Astrocyte (in vitro differentiated cells and primary cell): ENCODE measurements around the gene RBM38. TPM values are rescaled to one million over a fixed set of nuclear protein-coding genes. Genes with fewer than 3 reads are reported as not detected.

Experiments
- DNase-seq: peaks from one replicate; pipeline ENCODE4 v3.0.0-alpha.2; 2010; ENCODE audit warnings: low read depth
- FAIRE-seq: peaks from 2 replicates; lab custom pipeline; 2011; peaks lifted over from hg19 to GRCh38; lab: Jason Lieb, UNC
- H2AFZ ChIP-seq: 2 replicates; pipeline ENCODE4 v1.6.0; 2012; ENCODE audit warnings: low read depth, low read length, inconsistent platforms
- H3K27ac ChIP-seq: 2 replicates; pipeline ENCODE4 v1.5.1; 2011; ENCODE audit warnings: low read depth, low read length, inconsistent platforms
- H3K27me3 ChIP-seq: 2 replicates; pipeline ENCODE4 v1.6.0; 2011; ENCODE audit warnings: low read length, inconsistent platforms; ENCODE audit not compliant: insufficient read depth
- H3K36me3 ChIP-seq: 2 replicates; pipeline ENCODE4 v1.5.1; 2011; ENCODE audit warnings: low read length, inconsistent platforms; ENCODE audit not compliant: insufficient read depth
- H3K4me1 ChIP-seq: 2 replicates; pipeline ENCODE4 v1.5.1; 2011; ENCODE audit warnings: low read length, inconsistent platforms; ENCODE audit not compliant: insufficient read depth
- H3K4me2 ChIP-seq: 2 replicates; pipeline ENCODE4 v1.6.0; 2012; ENCODE audit warnings: low read length, inconsistent platforms
- H3K4me3 ChIP-seq: 2 replicates; pipeline ENCODE4 v1.5.1; 2011; ENCODE audit warnings: low read depth, mild to moderate bottlenecking, low read length, inconsistent platforms; ENCODE audit not compliant: insufficient read depth
- H3K79me2 ChIP-seq: 2 replicates; pipeline ENCODE4 v1.6.0; 2012; ENCODE audit warnings: mild to moderate bottlenecking, low read length, inconsistent platforms; ENCODE audit not compliant: insufficient read depth
- H3K9ac ChIP-seq: 2 replicates; pipeline ENCODE4 v1.6.0; 2012; ENCODE audit warnings: mild to moderate bottlenecking, low read length, inconsistent platforms
- H3K9me3 ChIP-seq: 2 replicates; pipeline ENCODE4 v1.5.1; 2012; ENCODE audit warnings: low read depth, mild to moderate bottlenecking, low read length, inconsistent platforms; ENCODE audit not compliant: insufficient read depth
- H4K20me1 ChIP-seq: 2 replicates; pipeline ENCODE4 v1.6.0; 2012; ENCODE audit warnings: low read length, inconsistent platforms; ENCODE audit not compliant: insufficient read depth
- H3K27ac Mint-ChIP-seq: one replicate; pipeline ENCODE4 v1.8.0; 2021; ENCODE audit warnings: mild to moderate bottlenecking, mixed read lengths; ENCODE audit not compliant: unreplicated experiment
- H3K27me3 Mint-ChIP-seq: one replicate; pipeline ENCODE4 v1.8.0; 2021; ENCODE audit warnings: low read depth, mixed read lengths; ENCODE audit not compliant: unreplicated experiment
- H3K36me3 Mint-ChIP-seq: one replicate; pipeline ENCODE4 v1.8.0; 2021; ENCODE audit warnings: low read depth, mixed read lengths; ENCODE audit not compliant: unreplicated experiment
- H3K4me1 Mint-ChIP-seq: one replicate; pipeline ENCODE4 v1.8.0; 2021; ENCODE audit warnings: low read depth, mixed read lengths; ENCODE audit not compliant: unreplicated experiment
- H3K4me3 Mint-ChIP-seq: one replicate; pipeline ENCODE4 v1.8.0; 2021; ENCODE audit warnings: mild to moderate bottlenecking, moderate library complexity, mixed read lengths; ENCODE audit not compliant: unreplicated experiment
- H3K9me3 Mint-ChIP-seq: one replicate; pipeline ENCODE4 v1.8.0; 2021; ENCODE audit warnings: mild to moderate bottlenecking, mixed read lengths; ENCODE audit not compliant: unreplicated experiment
- CTCF ChIP-seq: IDR thresholded peaks from 2 replicates; pipeline ENCODE4 v1.5.1; 2011; ENCODE audit warnings: low read depth, mild to moderate bottlenecking, inconsistent platforms, low read length, moderate library complexity; ENCODE audit not compliant: insufficient read depth
- EZH2 ChIP-seq: IDR thresholded peaks from 2 replicates; pipeline ENCODE4 v1.6.1; 2012; ENCODE audit warnings: mild to moderate bottlenecking, low read length, inconsistent platforms; ENCODE audit not compliant: insufficient read depth
- total RNA-seq: library from RNA; stranded (reverse); gene quantifications from 2 replicates; pipeline ENCODE4 v1.2.1, GENCODE V29; 2021

The RBM38 gene
- total RNA-seq, 1 donor from 2014 or later, result 43.5 TPM

GRCh38 chr20:57379263-57379647 lies 11.9 kb upstream of the RBM38 start:
- Histone ChIP-seq H3K4me2 (no peak overlapping the region), H4K20me1 (peaks cover 37% of the 10 kb centered on the region), H2AFZ (no peak overlapping the region), H3K27ac (no peak overlapping the region), H3K9ac (no peak overlapping the region), H3K27me3 (no peaks in the 10 kb centered on the region), H3K9me3 (no peaks in the 10 kb centered on the region), H3K36me3 (peaks cover 27% of the 10 kb centered on the region), H3K79me2 (no peaks in the 10 kb centered on the region), H3K4me1 (no peaks in the 10 kb centered on the region), H3K4me3 (no peak overlapping the region)
- TF ChIP-seq EZH2 (no peak), CTCF (no peak)
- Mint-ChIP-seq H3K27me3 (no peaks in the 10 kb centered on the region), H3K36me3 (peaks cover 20% of the 10 kb centered on the region), H3K4me3 (no peak overlapping the region), H3K4me1 (no peaks in the 10 kb centered on the region), H3K9me3 (no peaks in the 10 kb centered on the region), H3K27ac (no peak overlapping the region)
- no peak for DNase-seq
- no peak for FAIRE-seq

GRCh38 chr20:57380081-57380750 lies 11.0 kb upstream of the RBM38 start:
- Mint-ChIP-seq H3K4me3 (no peak overlapping the region), H3K27ac (no peak overlapping the region), H3K4me1 (no peaks in the 10 kb centered on the region), H3K27me3 (no peaks in the 10 kb centered on the region), H3K9me3 (no peaks in the 10 kb centered on the region), H3K36me3 (peaks cover 14% of the 10 kb centered on the region)
- Histone ChIP-seq H3K9ac (no peak overlapping the region), H3K9me3 (no peaks in the 10 kb centered on the region), H3K36me3 (peaks cover 20% of the 10 kb centered on the region), H3K4me3 (no peak overlapping the region), H3K27ac (no peak overlapping the region), H3K27me3 (no peaks in the 10 kb centered on the region), H3K4me2 (no peak overlapping the region), H4K20me1 (peaks cover 37% of the 10 kb centered on the region), H3K4me1 (no peaks in the 10 kb centered on the region), H3K79me2 (no peaks in the 10 kb centered on the region), H2AFZ (no peak overlapping the region)
- FAIRE-seq, result no peak
- no peak for DNase-seq
- no peak for TF ChIP-seq CTCF
- no peak for TF ChIP-seq EZH2
